Activated T-cell treated with anti-CD3 and anti-CD28 coated beads, Interleukin-2, amount 50 U/mL, for 1 hour (primary cell): ENCODE measurements around the gene CELSR1.
"Not testable (repeated sequence)": the region's sequence is repeated elsewhere in the genome, so short reads cannot be mapped to it uniquely, and the experiment has no call there.

Experiments used
- DNase-seq: peaks from one replicate; pipeline ENCODE4 v3.0.0-alpha.2; 2020

CELSR1 gene

GRCh38 chr22:46531581-46532175, 5.7 kb downstream of the CELSR1 start:
- DNase-seq = no peak

- DNase-seq = no peak
These were observed 9.3 kb downstream of the CELSR1 start for GRCh38 chr22:46528121-46528610.

- no peak for DNase-seq
These were observed 11.1 kb downstream of the CELSR1 start for GRCh38 chr22:46526244-46526839.

GRCh38 chr22:46525389-46526243, 11.8 kb downstream of the CELSR1 start:
- no peak for DNase-seq

GRCh38 chr22:46524203-46524740, 13.1 kb downstream of the CELSR1 start:
- DNase-seq = no peak

- no peak for DNase-seq
These were observed 14.6 kb downstream of the CELSR1 start for GRCh38 chr22:46522797-46523196.

- DNase-seq = no peak
These were observed 15.4 kb downstream of the CELSR1 start for GRCh38 chr22:46521994-46522393.

GRCh38 chr22:46520880-46521279, 16.5 kb downstream of the CELSR1 start:
- DNase-seq = no peak

- no peak for DNase-seq
These were observed 18.0 kb downstream of the CELSR1 start for GRCh38 chr22:46519377-46519776.

- DNase-seq = no peak
These were observed 18.7 kb downstream of the CELSR1 start for GRCh38 chr22:46518542-46519325.

GRCh38 chr22:46518038-46518437, 19.4 kb downstream of the CELSR1 start:
- DNase-seq = no peak

- no peak for DNase-seq
These were observed 20.1 kb downstream of the CELSR1 start for GRCh38 chr22:46517255-46517761.

GRCh38 chr22:46516638-46517037, 20.8 kb downstream of the CELSR1 start:
- DNase-seq = no peak

GRCh38 chr22:46516112-46516487, 21.3 kb downstream of the CELSR1 start:
- DNase-seq = not testable (repeated sequence)

GRCh38 chr22:46515208-46516111, 22.0 kb downstream of the CELSR1 start:
- no peak for DNase-seq

GRCh38 chr22:46514592-46515207, 22.7 kb downstream of the CELSR1 start:
- DNase-seq = no peak

GRCh38 chr22:46513908-46514550, 23.4 kb downstream of the CELSR1 start:
- no peak for DNase-seq

GRCh38 chr22:46512683-46513082, 24.7 kb downstream of the CELSR1 start:
- no peak for DNase-seq

- DNase-seq = no peak
These were observed 25.4 kb downstream of the CELSR1 start for GRCh38 chr22:46512039-46512370.
